GM19372 (cell line): ENCODE results near the gene DNMT3B.

ENCODE experiments used
- ATAC-seq: cut with Tn5 transposase; IDR thresholded peaks from one replicate; pipeline ENCODE4 v1.9.1; 2021; ENCODE audit warnings: mild to moderate bottlenecking, low read depth, moderate library complexity; ENCODE audit not compliant: unreplicated experiment

DNMT3B gene

DNA sequence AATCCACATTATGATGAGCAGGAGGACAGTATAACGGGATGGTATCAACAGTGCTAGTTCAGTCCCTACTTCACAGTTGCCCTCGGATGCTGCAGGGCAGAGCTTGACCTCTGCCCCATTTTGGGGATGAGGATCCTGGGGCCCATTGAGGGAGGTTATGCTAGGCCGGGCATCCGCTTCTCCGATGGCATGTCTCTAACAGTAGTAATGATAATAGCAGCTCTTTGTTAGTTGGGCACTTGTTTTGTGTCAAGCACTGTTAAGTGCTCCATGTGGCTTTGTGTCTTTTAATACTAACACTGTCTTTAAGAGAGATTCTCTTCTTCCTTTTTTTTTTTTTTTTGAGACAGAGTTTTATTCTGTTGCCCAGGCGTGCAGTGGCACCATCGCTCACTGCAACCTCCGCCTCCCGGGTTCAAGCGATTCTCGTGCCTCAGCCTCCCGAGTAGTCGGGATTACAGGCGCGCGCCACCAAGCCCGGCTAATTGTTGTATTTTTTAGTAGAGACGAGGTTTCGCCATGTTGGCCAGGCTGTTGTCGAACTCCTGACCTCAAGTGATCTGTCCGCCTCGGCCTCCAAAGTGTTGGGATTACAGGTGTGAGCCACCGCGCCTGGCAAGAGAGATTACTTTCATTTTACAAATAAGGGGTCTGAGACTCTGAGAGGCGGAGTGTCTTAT, 58.7 kb downstream of the DNMT3B start:
- ATAC-seq, result no peak

DNA sequence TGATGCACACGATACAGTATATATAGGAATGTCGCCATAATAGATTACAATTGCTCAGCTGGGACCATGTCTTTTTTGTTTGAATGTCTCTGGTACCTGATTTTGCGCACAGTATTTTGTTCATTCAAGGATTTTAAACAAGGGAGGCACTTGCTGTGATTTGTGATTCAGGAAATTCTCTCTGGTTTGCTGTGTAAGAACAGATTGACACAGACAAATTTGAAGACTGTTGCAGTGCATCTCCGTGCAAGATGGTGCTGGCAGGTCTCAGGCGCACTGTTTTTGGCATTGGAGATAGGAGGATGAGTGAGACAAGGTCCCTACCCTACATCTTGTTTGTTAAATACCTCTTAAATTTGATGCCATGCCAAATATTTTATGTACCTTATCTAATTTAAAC, 60.0 kb downstream of the DNMT3B start:
- ATAC-seq, result no peak

DNA sequence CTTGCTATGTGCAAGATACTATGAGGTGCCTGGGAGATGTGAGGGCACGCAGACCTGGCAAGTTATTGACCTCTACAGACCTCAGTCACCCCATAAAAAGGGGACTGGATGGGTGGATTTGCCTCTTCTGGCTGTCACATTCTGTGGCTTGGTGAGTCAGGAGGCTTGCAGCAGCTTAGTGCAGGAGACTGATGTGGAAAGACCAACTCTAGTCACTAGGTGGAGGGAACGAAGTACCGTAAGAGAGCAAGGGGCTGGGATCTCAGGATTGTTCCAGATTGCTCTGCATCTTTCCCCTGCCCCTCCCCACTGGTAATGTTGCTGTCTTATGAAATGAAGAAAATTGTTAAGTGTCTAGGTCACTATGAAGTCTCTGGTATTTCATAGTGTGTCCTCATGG, 60.9 kb downstream of the DNMT3B start:
- ATAC-seq, result no peak

DNA sequence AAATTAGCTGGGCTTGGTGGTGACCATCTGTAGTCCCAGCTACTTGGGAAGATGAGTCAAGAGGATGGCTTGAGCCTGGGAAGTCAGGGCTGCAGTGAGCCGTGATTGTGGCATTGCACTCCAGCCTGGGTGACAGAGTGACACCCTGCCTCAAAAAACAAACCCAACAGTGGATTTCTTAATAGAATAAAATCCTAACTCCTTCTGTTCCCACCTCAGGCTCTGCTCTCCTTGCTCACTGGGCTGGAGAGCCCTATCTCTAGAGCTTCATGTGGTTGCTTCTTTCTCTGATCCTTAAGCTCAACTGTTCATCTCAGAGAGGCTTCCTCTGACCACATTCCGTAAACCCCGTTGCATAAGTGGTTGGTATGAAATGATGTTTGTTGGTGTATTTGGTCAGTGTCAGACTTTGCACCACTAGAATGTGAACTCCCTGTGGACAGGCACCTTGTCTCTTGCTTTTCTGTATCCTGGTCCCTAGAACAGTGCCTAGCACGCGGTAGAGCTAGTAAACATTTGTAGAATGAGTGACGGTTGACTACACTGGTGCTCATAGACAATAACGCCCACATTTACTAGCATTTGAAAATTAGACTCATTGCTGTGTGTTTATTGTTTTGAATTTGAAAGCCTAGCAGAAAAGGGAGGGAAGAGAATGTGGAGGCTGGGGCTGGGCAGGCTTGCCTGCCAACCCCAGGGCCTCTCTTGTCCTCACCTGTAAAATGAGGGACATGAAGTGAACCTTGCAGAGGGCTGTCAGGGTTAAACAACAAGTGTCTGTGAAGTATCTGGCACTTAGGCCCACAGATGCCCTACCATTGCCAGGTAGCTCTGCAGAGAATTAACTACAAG, 61.8 kb downstream of the DNMT3B start:
- no peak for ATAC-seq

DNA sequence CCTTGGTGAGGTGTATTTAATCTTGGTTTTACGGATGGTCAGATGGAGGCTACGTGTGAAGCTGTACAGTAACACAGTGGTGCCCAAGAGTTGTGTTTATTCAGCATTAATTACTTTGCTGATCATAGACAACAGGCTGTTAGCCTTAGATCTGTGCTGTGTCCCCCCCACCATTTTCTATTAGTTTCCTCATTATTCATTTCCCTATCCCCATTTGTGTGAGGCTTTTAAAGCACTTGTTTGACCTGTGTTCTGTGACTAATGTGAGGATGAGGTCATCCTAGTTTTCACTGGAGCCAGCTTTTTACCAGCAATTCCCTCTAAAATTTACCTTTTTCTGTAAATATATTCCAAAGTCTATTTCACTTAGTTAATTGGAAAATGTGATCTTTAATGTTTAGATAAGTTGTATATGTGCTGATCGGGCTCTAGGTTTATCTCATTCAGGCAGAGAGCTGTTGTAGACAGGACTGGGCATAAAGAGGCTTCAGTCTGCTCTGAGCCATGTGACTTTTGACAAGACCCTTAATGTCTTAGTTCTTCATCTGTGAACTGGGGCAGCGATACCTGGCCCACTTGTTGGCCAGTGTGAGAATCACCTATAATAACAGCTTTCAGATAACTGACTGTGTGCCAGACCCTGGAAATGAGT, 66.0 kb downstream of the DNMT3B start:
- ATAC-seq, result no peak

DNA sequence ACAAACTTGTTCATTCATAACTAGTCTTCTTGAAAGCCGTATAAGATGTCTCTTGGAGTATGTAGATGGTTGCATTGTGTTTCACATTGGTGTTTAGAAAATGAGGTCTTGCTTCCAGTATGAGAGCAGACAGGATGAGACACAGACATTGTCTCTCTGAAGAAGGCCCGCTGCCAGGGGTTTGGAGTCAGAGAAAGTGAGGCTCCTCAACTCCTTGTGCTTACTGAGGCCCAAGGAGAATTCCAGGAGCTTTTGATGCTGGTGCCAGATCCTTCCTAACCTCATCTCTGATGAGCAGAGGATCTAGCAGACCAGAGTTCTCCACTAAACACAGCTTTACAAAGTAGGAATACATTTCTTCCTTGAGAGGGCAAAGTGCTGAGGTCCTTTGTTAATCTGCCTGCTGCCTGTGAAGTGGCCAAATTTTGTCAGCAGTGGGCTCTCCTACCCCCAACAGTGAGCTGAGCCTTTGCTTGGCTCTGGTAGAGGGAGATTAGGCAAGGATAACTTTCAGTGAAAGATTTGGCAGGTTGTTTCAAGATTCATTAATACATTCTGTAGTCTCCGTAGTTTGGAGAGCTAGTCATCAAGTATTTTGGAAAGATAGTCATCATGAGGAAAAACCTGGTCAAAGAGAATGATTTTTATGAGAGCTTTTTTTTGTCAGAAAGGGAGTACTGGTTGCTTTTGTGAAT, 67.3 kb downstream of the DNMT3B start:
- no peak for ATAC-seq

DNA sequence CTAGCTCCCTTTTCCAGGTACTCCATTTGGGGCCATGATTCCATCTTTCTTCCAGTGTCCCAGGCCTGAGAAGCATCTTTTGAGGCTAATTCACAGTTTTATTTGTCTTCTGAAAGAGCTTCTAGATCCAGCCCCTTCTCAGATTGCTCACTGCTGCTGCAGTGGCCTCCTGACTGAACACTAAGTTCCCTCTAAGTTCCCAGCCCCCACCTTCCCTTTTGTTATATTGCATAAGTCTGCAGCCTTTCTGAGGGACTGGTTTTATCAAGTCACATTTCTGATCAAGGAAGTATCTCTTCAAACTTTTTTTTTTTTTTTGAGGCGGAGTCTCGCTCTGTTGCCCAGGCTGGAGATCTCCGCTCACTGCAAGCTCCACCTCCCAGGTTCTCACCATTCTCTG, 68.3 kb downstream of the DNMT3B start:
- no peak for ATAC-seq

DNA sequence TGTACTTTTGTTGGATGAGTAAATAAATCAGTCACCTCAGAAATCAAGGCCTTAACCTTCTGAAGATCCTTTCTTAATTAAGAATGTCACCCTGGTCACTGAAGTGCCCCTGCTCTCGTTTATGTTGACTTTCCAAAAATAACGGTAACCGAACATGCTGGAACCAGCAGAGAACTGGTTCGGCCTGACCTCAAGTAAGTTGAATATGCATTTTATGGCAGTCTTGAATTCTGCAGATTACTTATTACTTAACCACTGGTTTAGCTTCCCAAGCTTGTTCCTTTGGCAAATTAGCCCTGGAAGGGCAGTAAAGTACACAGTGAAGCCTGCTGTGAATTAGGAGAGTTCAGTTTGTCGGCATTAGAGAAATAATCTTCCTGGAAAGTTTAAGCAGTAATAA, 69.8 kb downstream of the DNMT3B start:
- no peak for ATAC-seq

DNA sequence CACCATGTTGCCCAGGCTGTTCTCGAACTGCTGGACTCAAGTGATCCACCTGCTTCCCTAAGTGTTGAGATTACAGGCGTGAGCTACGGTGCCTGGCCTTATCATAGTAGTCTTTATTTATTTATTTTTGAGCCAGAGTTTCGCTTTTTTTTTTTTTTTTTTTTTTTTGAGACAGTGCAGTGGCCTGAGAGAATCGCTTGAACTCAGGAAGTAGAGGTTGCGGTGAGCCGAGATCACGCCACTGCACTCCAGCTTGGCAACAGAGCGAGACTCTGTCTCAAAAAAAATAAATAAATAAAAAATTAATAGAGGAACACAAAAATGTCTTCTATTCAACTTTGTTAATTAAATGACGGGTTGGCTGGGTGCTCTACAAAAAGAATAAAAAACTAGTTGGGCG, 70.5 kb downstream of the DNMT3B start:
- no peak for ATAC-seq

DNA sequence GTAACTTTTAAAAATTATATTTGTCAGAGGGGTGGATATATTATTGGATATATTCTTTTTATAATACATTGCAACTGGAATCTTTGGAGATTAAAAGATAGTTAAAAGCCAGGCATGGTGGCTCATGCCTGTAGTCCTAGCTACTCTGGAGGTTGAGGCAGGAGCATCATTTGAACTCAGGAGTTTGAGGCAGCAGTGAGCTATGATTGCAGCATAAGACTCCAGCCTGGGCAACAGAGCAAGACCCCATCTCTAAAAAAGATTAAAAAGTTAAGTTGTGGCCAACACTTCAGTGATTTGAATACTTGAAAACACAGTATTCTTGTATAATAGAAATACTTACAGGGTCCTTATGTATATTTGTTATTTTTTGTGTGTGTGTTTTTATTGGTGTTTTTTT, 72.8 kb downstream of the DNMT3B start:
- ATAC-seq, result no peak

DNA sequence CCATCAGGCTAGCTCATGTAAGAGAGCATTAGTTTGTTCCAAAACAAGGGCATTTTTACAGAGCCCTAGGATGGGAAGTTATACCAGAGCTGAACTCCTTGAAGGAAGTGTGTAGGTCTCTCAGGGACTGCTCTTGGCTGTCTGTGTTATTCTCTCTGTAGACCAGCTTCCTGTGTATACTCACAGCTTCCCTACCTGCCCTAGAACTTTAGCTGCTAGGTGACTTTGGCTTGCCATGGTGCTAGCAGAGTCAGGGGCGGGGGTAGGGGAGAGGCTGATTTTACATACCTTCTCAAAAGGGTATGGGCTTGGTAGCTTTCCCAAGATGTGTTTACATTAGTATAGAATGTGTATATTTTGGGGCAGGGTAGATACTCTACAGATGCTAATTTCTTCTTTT, 75.0 kb downstream of the DNMT3B start:
- ATAC-seq, result no peak

DNA sequence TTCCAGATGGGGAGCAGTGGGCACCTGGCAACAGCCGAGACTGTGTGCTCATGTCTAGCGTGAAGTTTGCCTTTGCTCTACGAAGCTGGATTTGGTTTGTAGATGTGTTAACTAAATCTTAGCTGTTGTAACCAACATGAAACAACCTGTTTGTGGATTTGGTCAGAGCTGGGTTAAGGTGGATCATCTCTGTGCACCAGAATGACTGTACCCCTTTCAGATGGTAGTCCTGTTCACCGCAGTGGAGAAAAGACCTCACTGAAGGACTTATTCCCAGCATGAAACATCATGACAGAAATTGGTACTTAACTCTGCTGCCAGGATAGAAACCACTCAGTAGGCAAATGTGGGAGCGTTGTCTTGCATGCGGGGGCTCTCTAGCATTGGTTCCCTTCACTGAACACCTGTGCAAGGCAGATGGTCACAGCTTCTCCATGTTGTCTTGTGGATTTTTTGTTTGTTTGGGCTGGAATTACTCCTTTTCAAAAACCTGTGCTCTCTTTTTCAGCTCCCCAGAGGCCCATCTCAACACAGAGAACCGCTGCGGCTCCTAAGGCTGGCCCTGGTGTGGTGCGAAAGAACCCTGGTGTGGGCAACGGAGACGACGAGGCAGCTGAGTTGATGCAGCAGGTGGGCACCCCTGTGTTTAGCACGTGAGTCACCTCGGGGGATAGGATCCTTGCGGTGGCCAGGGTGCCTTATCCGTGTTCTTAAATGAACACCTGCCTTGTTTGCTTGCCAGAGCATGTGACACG, 77.2 kb downstream of the DNMT3B start:
- no peak for ATAC-seq

DNA sequence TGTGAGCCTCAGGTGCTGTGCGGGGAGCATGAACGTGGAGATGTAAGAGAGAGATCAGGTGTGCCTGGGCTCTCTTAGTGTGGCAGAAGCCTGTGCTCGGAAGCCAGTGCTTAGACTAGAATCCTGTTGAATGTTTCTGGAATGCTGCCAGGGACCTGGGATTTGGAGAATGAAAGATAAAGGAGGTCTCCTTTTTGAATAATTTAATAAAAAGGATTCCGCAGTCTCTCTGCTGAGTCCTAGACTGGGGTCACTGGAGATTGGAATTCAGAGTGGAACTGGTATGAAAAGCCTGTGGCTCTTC, 77.7 kb downstream of the DNMT3B start:
- no peak for ATAC-seq

DNA sequence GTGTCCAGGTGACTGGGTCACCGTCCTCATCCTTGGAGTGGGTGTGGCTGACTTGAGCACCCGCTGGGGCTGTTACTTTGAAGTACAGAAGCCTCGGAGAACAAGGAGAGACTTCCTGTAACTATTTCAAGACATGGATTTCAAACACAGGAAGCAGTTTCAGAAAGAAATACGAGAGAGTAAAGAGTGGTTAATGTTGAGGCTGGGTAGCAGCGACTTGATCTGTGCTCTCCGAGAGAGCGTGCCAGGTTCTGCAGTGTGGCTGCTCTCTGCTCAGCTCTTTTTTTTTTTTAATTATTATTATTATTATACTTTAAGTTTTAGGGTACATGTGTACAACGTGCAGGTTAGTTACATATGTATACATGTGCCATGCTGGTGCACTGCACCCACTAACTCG, 79.0 kb downstream of the DNMT3B start:
- no peak for ATAC-seq

DNA sequence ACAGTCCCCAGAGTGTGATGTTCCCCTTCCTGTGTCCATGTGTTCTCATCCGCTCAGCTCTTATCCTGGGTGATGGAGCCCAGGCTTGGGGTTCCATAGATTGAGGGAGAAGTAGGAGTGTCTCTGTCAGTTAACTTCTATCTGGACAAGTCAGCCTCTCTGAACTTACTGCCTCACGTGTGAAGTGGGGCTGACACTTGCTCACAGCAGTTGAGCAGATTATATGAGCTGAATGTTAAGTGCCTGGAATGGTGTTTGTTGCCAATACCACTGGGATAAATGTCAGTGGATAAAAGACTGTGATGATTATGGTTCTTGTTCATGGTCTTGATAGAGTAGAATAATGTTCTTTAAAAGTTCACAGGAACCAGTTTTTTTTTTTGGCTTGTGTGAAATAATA, 79.4 kb downstream of the DNMT3B start:
- no peak for ATAC-seq

DNA sequence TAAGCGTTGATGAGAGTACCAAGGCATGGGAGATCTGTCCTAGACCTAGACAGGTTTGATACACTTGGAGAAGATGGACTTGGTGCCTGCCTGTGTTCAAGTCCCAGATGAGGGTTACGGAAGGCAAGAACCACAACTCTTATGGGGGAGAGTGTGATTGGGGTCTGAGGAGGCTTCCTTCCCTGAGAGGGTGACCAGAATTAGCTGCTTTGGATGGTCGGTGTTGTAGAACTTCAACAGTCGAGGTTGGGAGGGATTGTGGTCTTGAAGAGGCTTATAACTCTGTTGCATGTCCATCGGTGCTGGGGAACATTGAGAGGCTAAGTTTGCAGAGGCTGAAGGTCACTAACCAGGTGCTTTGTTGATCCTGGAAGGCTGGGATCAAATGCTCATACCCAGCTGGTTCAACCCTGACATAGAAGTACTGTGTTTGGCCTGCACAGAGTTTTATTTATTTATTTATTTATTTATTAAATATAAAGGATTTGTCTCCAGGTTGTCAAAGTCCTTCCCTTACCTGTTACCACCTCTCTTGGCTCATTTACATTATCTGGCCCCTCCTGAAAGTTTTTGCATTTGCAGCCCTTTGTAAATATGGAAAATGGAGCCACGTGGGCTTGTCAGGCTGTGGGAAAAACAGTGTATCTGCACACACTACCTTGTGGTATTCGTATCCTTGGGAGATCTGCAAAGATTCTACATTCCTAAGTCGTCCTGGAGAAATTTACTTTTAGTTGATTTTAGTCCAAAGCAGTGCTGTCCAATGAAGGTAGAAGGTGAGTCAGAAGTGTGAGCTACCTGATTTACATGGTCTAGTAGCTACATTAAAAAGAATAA, 80.7 kb downstream of the DNMT3B start:
- ATAC-seq, result no peak

DNA sequence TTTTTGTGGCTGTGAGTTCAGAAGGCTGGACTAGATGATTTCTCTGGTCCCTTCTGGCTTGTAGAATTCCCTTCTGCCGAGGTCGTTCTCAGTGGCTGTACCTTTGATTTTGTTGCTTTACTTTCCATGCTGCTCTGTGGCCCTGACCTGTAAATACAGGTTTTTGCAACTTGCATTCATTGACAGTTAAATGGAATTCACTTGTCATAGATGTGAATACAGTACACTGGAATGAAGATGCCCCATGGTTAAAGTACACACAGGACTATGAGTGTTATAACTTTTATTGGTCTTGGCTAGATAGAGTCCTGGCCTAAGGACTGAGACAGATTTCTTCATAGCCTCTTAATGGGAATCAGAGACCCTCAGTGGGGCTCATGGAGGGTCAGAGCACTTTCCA, 83.6 kb downstream of the DNMT3B start:
- ATAC-seq, result no peak

DNA sequence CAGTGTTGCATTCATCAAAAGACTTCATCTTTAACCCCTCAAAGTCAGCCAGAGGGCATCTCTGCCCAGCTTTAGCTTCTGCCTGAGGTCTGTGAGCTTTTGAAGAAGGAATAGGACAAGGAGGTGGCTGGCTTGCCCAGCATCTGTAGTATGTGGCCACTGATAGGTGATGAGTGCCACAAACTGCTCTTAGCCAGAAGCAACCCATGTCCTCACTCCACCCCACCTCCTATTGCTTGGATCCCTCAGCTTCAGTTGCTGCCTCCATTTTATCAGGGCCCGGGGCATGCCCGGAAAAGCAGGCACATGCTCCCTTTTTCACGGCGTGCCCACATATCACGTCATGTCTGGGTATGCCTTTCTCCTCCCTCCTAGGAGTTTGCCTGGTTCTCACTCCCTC, 84.7 kb downstream of the DNMT3B start:
- ATAC-seq, result no peak

DNA sequence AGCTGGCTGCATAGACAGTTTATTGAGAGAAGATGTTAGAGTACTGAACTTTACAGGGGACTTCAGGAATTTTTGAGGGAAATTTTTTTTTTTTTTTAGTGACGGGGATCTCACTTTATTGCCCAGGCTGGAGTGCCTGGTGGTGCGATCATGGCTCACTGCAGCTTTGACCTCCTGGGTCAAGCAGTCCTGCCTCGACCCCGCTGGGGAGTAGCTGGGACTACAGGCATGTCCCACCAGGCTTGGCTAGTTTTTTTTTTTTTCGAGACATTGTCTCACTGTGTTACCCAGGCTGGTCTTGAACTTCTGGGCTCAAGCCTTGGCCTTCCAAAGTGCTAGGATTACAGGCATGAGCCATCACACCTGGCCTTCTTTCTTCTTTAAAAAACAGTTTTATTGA, 85.8 kb downstream of the DNMT3B start:
- ATAC-seq, result no peak

DNA sequence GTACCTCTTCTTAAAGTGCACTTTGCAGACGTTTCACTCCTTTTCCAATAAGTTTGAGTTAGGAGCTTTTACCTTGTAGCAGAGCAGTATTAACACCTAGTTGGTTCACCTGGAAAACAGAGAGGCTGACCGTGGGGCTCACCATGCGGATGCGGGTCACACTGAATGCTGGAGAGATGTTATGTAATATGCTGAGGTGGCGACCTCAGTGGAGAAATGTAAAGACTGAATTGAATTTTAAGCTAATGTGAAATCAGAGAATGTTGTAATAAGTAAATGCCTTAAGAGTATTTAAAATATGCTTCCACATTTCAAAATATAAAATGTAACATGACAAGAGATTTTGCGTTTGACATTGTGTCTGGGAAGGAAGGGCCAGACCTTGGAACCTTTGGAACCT, 86.7 kb downstream of the DNMT3B start:
- no peak for ATAC-seq
